Neutrophil (primary cell): ENCODE data around the gene PMFBP1.
A peak's percentile ranks its signal among the peaks of the same experiment; 100 is the strongest.

Source experiments
- H3K27ac ChIP-seq: fragments of 200-600 bp; sonication (generic); 2 replicates; pipeline ENCODE4 v1.5.1; 2016; ENCODE audit warnings: mild to moderate bottlenecking, moderate library complexity
- H3K27me3 ChIP-seq: fragments of 200-600 bp; sonication (generic); 2 replicates; pipeline ENCODE4 v1.6.0; 2016; ENCODE audit warnings: mild to moderate bottlenecking
- H3K36me3 ChIP-seq: fragments of 200-600 bp; sonication (generic); 2 replicates; pipeline ENCODE4 v1.5.1; 2017
- H3K4me1 ChIP-seq, 2 experiments: fragments of 200-600 bp in 1 of 2; sonication (generic) in 1 of 2; 1 replicate in 1 of 2; 2 replicates in 1 of 2; pipeline versions ENCODE4 v1.5.1 to v1.6.1; 2013 to 2016; ENCODE audit warnings: low read depth in 1 of 2, low read length in 1 of 2, mild to moderate bottlenecking in 1 of 2, moderate library complexity in 1 of 2; ENCODE audit not compliant: control insufficient read depth in 1 of 2, insufficient read depth in 1 of 2
- H3K4me3 ChIP-seq, 2 experiments: fragments of 200-600 bp in 1 of 2; sonication (generic) in 1 of 2; 1 replicate in 1 of 2; 2 replicates in 1 of 2; pipeline ENCODE4 v1.5.1; 2013 to 2016; ENCODE audit warnings: low read depth in 1 of 2, low read length in 1 of 2, mild to moderate bottlenecking in 1 of 2, moderate library complexity in 1 of 2
- H3K9me3 ChIP-seq: fragments of 200-600 bp; sonication (generic); 2 replicates; pipeline ENCODE4 v1.5.1; 2016
- TF ChIP-seq, protein P1 (sequence below): fragments of 200-600 bp; sonication (generic); IDR thresholded peaks from 2 replicates; pipeline ENCODE4 v1.5.1; 2016; ENCODE audit warnings: antibody characterized with exemption

PMFBP1 gene

DNA sequence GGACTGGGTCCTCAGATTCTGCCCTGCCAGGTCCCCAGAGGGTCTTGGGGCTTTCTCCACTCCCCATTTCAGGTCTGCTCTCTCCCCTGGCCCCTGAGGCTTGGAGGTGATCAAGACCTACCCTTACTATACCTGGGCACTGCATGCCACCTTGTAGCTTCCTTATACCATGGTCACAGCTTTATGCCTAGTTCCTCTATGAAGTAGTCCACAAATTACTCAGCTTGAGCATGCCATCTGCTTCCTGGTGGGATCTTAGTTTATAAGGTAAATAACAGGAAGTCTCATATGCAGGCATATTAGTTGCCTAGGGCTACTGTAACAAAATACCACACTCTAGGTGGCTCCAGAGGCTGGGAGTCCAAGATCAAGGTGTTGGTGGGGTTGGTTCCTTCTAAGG lies 11.0 kb upstream of the PMFBP1 start:
- Histone ChIP-seq H3K27ac (no peak overlapping the region), H3K36me3 (no peaks in the 10 kb centered on the region), H3K27me3 (no peaks in the 10 kb centered on the region), H3K4me1 (no peaks in the 10 kb centered on the region), H3K4me3 (no peak overlapping the region), H3K9me3 (no peaks in the 10 kb centered on the region)
- TF ChIP-seq, protein P1, sequence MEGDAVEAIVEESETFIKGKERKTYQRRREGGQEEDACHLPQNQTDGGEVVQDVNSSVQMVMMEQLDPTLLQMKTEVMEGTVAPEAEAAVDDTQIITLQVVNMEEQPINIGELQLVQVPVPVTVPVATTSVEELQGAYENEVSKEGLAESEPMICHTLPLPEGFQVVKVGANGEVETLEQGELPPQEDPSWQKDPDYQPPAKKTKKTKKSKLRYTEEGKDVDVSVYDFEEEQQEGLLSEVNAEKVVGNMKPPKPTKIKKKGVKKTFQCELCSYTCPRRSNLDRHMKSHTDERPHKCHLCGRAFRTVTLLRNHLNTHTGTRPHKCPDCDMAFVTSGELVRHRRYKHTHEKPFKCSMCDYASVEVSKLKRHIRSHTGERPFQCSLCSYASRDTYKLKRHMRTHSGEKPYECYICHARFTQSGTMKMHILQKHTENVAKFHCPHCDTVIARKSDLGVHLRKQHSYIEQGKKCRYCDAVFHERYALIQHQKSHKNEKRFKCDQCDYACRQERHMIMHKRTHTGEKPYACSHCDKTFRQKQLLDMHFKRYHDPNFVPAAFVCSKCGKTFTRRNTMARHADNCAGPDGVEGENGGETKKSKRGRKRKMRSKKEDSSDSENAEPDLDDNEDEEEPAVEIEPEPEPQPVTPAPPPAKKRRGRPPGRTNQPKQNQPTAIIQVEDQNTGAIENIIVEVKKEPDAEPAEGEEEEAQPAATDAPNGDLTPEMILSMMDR: no peak

DNA sequence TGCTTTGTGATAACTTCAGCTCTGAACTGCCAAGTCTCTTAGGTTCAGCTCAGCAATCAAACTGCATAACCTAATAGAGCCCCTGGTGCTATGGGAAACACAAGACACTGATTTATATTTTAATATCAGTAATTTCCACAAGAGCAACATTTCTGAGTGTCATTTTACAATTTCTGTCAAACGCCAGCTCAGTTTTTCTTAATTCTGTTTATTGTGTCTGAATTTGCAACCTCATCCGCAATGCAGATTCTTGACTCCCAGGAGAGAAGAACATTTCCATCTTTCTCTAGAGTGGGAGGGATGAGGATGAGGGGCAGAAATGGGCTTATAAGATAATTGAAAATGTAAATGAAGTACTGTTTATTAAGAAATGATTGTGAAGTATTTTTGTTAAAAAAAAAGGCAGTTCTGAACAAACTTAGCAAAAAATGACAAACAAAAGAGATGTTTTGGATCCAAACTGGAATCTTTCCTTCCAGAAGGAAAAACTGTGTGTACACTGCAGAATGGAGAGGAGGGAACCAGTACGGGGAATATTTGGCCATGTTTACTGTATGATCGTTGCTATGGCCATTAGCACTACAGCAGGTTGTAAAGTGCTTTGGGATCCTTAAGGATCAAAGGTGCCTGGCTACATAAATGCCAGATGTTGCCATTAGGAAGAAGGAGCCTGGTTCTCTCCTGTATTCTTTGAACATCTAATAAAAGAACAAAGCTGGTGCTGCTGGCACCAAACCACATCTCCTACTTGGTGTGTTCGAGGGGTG lies 7.4 kb upstream of the PMFBP1 start:
- Histone ChIP-seq H3K27me3 (no peaks in the 10 kb centered on the region), H3K4me3 (no peak overlapping the region), H3K36me3 (no peaks in the 10 kb centered on the region), H3K27ac (no peak overlapping the region), H3K4me1 (peaks cover 0 to 9% of the 10 kb centered on the region in 2 experiments), H3K9me3 (no peaks in the 10 kb centered on the region)
- TF ChIP-seq, protein P1: no peak

DNA sequence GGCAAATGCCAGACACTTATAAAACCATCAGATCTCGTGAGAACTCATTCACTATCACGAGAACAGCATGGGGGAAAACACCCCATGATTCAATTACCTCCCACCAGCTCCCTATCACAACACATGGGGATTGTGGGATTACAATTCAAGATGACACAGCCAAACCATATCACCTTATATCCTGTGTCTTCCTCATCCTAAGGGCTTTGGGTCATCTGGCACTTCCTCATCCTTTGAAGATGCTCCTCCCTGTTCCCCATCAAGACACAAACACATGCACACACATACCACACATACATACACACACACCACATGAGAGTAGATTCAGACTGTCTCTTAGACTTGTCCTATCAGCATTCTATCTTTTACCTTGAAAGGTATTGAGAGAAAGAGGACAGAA lies 2.8 kb upstream of the PMFBP1 start:
- Histone ChIP-seq H3K9me3 (no peaks in the 10 kb centered on the region), H3K4me1 (peaks cover 0 to 20% of the 10 kb centered on the region in 2 experiments), H3K27me3 (no peaks in the 10 kb centered on the region), H3K27ac (peak overlapping the region; percentile 13), H3K36me3 (no peaks in the 10 kb centered on the region), H3K4me3 (no peak overlapping the region)
- TF ChIP-seq, protein P1: no peak

DNA sequence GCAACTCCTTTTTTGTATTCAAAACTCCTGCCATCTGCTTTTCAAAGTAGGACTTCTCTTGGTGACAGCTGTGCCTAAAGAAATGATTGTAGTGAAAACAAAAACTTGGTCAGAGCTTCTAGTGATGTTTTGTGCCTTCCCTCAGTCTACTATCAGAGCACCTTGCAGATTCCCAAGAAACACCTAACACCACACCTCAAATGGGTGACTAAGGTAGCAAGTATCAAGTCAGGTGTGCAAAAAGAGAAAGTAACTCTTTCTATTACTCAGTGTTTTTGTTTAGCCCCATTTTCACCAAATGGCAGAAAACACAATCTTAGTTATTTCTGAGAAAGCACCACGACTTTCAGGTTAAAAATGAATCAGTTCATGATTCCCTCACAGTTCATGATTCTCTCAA lies 2.0 kb upstream of the PMFBP1 start:
- Histone ChIP-seq H3K27me3 (no peaks in the 10 kb centered on the region), H3K9me3 (no peaks in the 10 kb centered on the region), H3K36me3 (no peaks in the 10 kb centered on the region), H3K4me1 (peaks cover 0 to 20% of the 10 kb centered on the region in 2 experiments), H3K4me3 (no peak overlapping the region), H3K27ac (no peak overlapping the region)
- TF ChIP-seq, protein P1: no peak

DNA sequence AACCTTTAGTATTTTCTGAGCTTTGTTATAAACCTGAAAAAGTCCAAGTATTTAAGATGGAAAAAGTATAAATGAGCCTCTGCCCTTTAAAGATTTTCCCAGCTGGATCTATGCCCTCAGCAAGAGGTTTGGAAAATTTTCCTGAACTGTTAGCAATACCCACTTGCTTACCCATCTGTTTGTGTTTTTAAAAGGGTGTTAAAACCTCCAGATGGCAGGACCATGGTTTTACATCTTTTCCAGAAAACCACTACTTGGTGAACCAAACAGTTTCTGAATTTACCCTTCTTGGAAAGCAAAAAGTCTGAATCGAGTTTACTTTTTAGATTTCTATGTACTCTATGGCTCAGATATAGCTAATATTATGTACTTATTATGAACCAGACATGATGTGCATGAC lies 719 bp downstream of the PMFBP1 start:
- Histone ChIP-seq H3K9me3 (no peaks in the 10 kb centered on the region), H3K4me1 (peaks cover 0 to 20% of the 10 kb centered on the region in 2 experiments), H3K27ac (no peak overlapping the region), H3K4me3 (no peak overlapping the region), H3K36me3 (no peaks in the 10 kb centered on the region), H3K27me3 (no peaks in the 10 kb centered on the region)
- TF ChIP-seq, protein P1: no peak
